B cell (primary cell): ENCODE results near the gene IZUMO1. TPM values are rescaled to one million over a fixed set of nuclear protein-coding genes. Genes with fewer than 3 reads are reported as not detected.
A peak's percentile ranks its signal among the peaks of the same experiment; 100 is the strongest.

Experiments
- ATAC-seq: fragments of 200-7000 bp; cut with Tn5 transposase; one replicate; pipeline ENCODE4 v1.10.0; 2021; ENCODE audit warnings: low read depth, mild to moderate bottlenecking, moderate number of reproducible peaks, moderate library complexity
- CTCF ChIA-PET: fragments of 350-600 bp; sonication (Branson Sonifier 250); formaldehyde crosslinking; loops from one replicate; lab custom pipeline; 2021; ENCODE audit warnings: antibody characterized with exemption, inconsistent platforms; lab: Charles Lee
- POLR2A ChIA-PET: fragments of 350-600 bp; sonication (Branson Sonifier 250); formaldehyde crosslinking; loops from one replicate; lab custom pipeline; 2021; ENCODE audit warnings: antibody characterized with exemption; lab: Charles Lee
- DNase-seq: peaks from one replicate; pipeline ENCODE4 v3.0.0; 2013
- H2AFZ ChIP-seq: 2 replicates; pipeline ENCODE4 v1.6.1; 2012; ENCODE audit warnings: mild to moderate bottlenecking, low read depth, low read length; ENCODE audit not compliant: insufficient read depth, poor library complexity, severe bottlenecking
- H3K27ac ChIP-seq, 2 donors: 1 replicate in 1 of 2; 2 replicates in 1 of 2; pipeline ENCODE4 v1.5.1; 2012 to 2013; ENCODE audit warnings: low read length in 2 of 2, mild to moderate bottlenecking in 2 of 2, moderate library complexity in 1 of 2
- H3K27me3 ChIP-seq, 4 experiments: fragments of 200-600 bp in 1 of 4; sonication (generic) in 1 of 4; replicated peaks in 1 of 4; 1 replicate in 2 of 4; 2 replicates in 2 of 4; pipeline versions ENCODE4 v1.6.1 to v1.7.0; 2013 to 2016; ENCODE audit warnings: low read length in 3 of 4, mild to moderate bottlenecking in 2 of 4, mixed read lengths in 1 of 4, moderate library complexity in 1 of 4; ENCODE audit not compliant: insufficient read depth in 4 of 4, control insufficient read depth in 3 of 4; ENCODE audit errors: control extremely low read depth in 1 of 4
- H3K36me3 ChIP-seq, 2 experiments: replicated peaks in 1 of 2; 1 replicate in 1 of 2; 2 replicates in 1 of 2; pipeline versions ENCODE4 v1.6.1 to v1.7.1; 2013; ENCODE audit warnings: low read length in 1 of 2; ENCODE audit not compliant: insufficient read depth in 2 of 2, control insufficient read depth in 1 of 2; ENCODE audit errors: control extremely low read depth in 1 of 2, extremely low read depth in 1 of 2
- H3K4me1 ChIP-seq, 2 donors: fragments of 200-600 bp in 1 of 2; sonication (generic) in 1 of 2; 1 replicate in 1 of 2; 2 replicates in 1 of 2; pipeline versions ENCODE4 v1.5.1 to v1.6.1; 2013 to 2017; ENCODE audit warnings: low read length in 2 of 2; ENCODE audit not compliant: control insufficient read depth in 2 of 2, insufficient read depth in 2 of 2
- H3K4me2 ChIP-seq: replicated peaks from 2 replicates; pipeline ENCODE3; 2012; ENCODE audit warnings: mild to moderate bottlenecking, low read depth, low read length; ENCODE audit not compliant: poor library complexity, severe bottlenecking
- H3K4me3 ChIP-seq, 5 experiments: fragments of 200-600 bp in 1 of 5; sonication (generic) in 1 of 5; 1 replicate in 3 of 5; 2 replicates in 2 of 5; pipeline versions ENCODE4 v1.5.1 to v1.7.0; 2011 to 2016; ENCODE audit warnings: low read length in 4 of 5, mild to moderate bottlenecking in 4 of 5, low read depth in 2 of 5, control low read depth in 1 of 5, moderate library complexity in 1 of 5; ENCODE audit not compliant: insufficient read depth in 1 of 5; ENCODE audit errors: control extremely low read depth in 1 of 5, extremely low read depth in 1 of 5
- H3K79me2 ChIP-seq: fragments of 200-600 bp; sonication (generic); one replicate; pipeline ENCODE4 v1.6.0; 2016; ENCODE audit warnings: low read length; ENCODE audit not compliant: control insufficient read depth, insufficient read depth
- H3K9ac ChIP-seq: fragments of 200-600 bp; sonication (generic); 2 replicates; pipeline ENCODE4 v1.6.1; 2017; ENCODE audit warnings: mild to moderate bottlenecking, low read length, moderate library complexity
- H3K9me3 ChIP-seq, 3 donors: one replicate each; pipeline versions ENCODE4 v1.6.1 to v1.7.1; 2013; ENCODE audit warnings: low read length in 2 of 3; ENCODE audit not compliant: control insufficient read depth in 2 of 3, insufficient read depth in 1 of 3; ENCODE audit errors: control extremely low read depth in 1 of 3
- H4K20me1 ChIP-seq: 2 replicates; pipeline ENCODE4 v1.6.0; 2012; ENCODE audit warnings: mild to moderate bottlenecking, low read length; ENCODE audit not compliant: insufficient read depth, control insufficient read depth, poor library complexity, severe bottlenecking
- H3K27ac Mint-ChIP-seq: one replicate; pipeline ENCODE4 v1.8.0; 2021; ENCODE audit warnings: mixed read lengths
- H3K27me3 Mint-ChIP-seq: one replicate; pipeline ENCODE4 v1.8.0; 2021; ENCODE audit warnings: mixed read lengths
- H3K4me1 Mint-ChIP-seq: one replicate; pipeline ENCODE4 v1.8.0; 2021; ENCODE audit warnings: mixed read lengths
- H3K4me3 Mint-ChIP-seq: one replicate; pipeline ENCODE4 v1.8.0; 2021; ENCODE audit warnings: mixed read lengths
- H3K9me3 Mint-ChIP-seq: one replicate; pipeline ENCODE4 v1.8.0; 2022; ENCODE audit warnings: mixed read lengths; ENCODE audit not compliant: insufficient read depth
- CTCF ChIP-seq: fragments of 200-600 bp; IDR thresholded peaks from one replicate; pipeline ENCODE4 v1.8.0; 2022; ENCODE audit warnings: antibody characterized with exemption, mild to moderate bottlenecking
- EZH2 ChIP-seq: IDR thresholded peaks from 2 replicates; pipeline ENCODE4 v1.6.1; 2012; ENCODE audit warnings: borderline replicate concordance, low read depth, mild to moderate bottlenecking, moderate library complexity, low read length; ENCODE audit not compliant: insufficient read depth, poor library complexity, severe bottlenecking
- WGBS: methylation state at CpG from one replicate; pipeline ENCODE4 v1.1.5; 2013; ENCODE audit warnings: missing lambda C conversion rate; ENCODE audit not compliant: insufficient coverage; 5-methylcytosine and 5-hydroxymethylcytosine counted together
- intact Hi-C: fragments of 100-400 bp; cut with micrococcal nuclease; formaldehyde crosslinking; loops from one replicate; pipeline ENCODE4 v1.10.0; 2022
- polyA plus RNA-seq: library from polyadenylated mRNA; depleted of rRNA; stranded (reverse); fragments of >200 nt; gene quantifications from 2 replicates; pipeline ENCODE4 v1.2.3, GENCODE V29; 2012
- total RNA-seq, 2 donors: library from RNA; stranded (reverse); fragments of 120-200 nt in 1 of 2; gene quantifications; 1 replicate in 1 of 2; 2 replicates in 1 of 2; pipeline versions ENCODE4 v1.2.3 to v1.2.4, GENCODE V29; 2013 to 2022

Gene IZUMO1
- total and polyA plus RNA-seq, 2 donors (not counting 1 experiment from before 2014, with no cell fraction given) = not detected

- TF ChIP-seq CTCF = peak; percentile 96
- TF ChIP-seq EZH2 = no peak
- no peaks in the 10 kb centered on the region for H3K79me2 ChIP-seq
- intact Hi-C loops = loop anchor here (1.0 to 5.0 kb wide), 10 partner anchors 15 to 972 kb away; partner anchors contain the start of genes AP2A1, DBP, FTL and GYS1
- 3% methylated on average over 38 of the region's 38 CpGs for WGBS
- H3K9ac ChIP-seq = peak overlapping the region; percentile 68
- H3K4me3 ChIP-seq = peak overlapping the region; percentile 42 to 68 (median 60)
- no peaks in the 10 kb centered on the region for H3K9me3 Mint-ChIP-seq
- peak overlapping the region; percentile 98 for H3K4me3 Mint-ChIP-seq
- DNase-seq (peak; percentile 93), ATAC-seq (peak; percentile 98)
- peak overlapping the region; percentile 93 for H3K27ac Mint-ChIP-seq
- no peaks in the 10 kb centered on the region for H3K36me3 ChIP-seq
- peak overlapping the region; percentile 75 for H2AFZ ChIP-seq
- H3K4me2 ChIP-seq = peak overlapping the region; percentile 80
- peak overlapping the region; percentile 30 to 62 for H3K27ac ChIP-seq
- ChIA-PET POLR2A (interaction anchor here (0.5 to 2.1 kb wide), 11 partner anchors 12 to 176 kb away, joined by 3 to 9 read pairs (median 5); partner anchors contain the start of genes BCAT2, CA11 and HSD17B14), CTCF (interaction anchor here (0.5 to 17.5 kb wide), 32 partner anchors 7 to 867 kb away, joined by 3 to 553 read pairs (median 4); partner anchors contain the start of genes BCAT2, CA11, GYS1 and HSD17B14)
- H3K9me3 ChIP-seq = no peaks in the 10 kb centered on the region
- H3K4me1 Mint-ChIP-seq = peaks cover 11% of the 10 kb centered on the region
- no peaks in the 10 kb centered on the region for H3K27me3 Mint-ChIP-seq
- H4K20me1 ChIP-seq = no peaks in the 10 kb centered on the region
- peaks cover 3 to 10% of the 10 kb centered on the region in 2 donors for H3K4me1 ChIP-seq
- no peaks in the 10 kb centered on the region for H3K27me3 ChIP-seq
Observed at GRCh38 chr19:48795055-48795684, 48.5 kb upstream of the IZUMO1 start.

- Histone ChIP-seq H3K27me3 (no peaks in the 10 kb centered on the region), H3K36me3 (no peaks in the 10 kb centered on the region), H3K9ac (no peak overlapping the region), H3K27ac (no peak overlapping the region), H3K4me2 (no peak overlapping the region), H3K4me1 (peaks cover 3 to 10% of the 10 kb centered on the region in 2 donors), H4K20me1 (no peaks in the 10 kb centered on the region), H3K4me3 (no peak overlapping the region), H3K9me3 (no peaks in the 10 kb centered on the region), H3K79me2 (no peaks in the 10 kb centered on the region), H2AFZ (no peak overlapping the region)
- ChIA-PET CTCF (interaction anchor here (0.7 to 17.5 kb wide), 9 partner anchors 12 to 184 kb away, joined by 3 to 553 read pairs (median 8); partner anchors contain the start of genes BCAT2 and HSD17B14), POLR2A (interaction anchor here (0.6 to 2.1 kb wide), 3 partner anchors 43 to 177 kb away, joined by 5 to 8 read pairs (median 8); partner anchors contain the start of gene HSD17B14)
- Mint-ChIP-seq H3K4me3 (peak overlapping the region; percentile 98), H3K27ac (peak overlapping the region; percentile 50), H3K27me3 (no peaks in the 10 kb centered on the region), H3K4me1 (peaks cover 11% of the 10 kb centered on the region), H3K9me3 (no peaks in the 10 kb centered on the region)
- no peak for TF ChIP-seq CTCF
- no peak for TF ChIP-seq EZH2
- intact Hi-C loops = loop anchor here (2.0 kb wide), 1 partner anchor 973 kb away; the partner anchor contains the start of gene AP2A1
- DNase-seq = no peak
- 90% methylated on average over 6 of the region's 6 CpGs for WGBS
- no peak for ATAC-seq
Observed at GRCh38 chr19:48794291-48794690, 47.6 kb upstream of the IZUMO1 start.
